Measurements from ENCODE around the gene CCR2. TPM values are rescaled to one million over a fixed set of nuclear protein-coding genes. Genes with fewer than 3 reads are reported as not detected.
A peak's percentile ranks its signal among the peaks of the same experiment; 100 is the strongest.
"Not testable (repeated sequence)": the region's sequence is repeated elsewhere in the genome, so short reads cannot be mapped to it uniquely, and the experiment has no call there.

The CCR2 gene
- total RNA-seq, 2 donors from 2014 or later, result 0.48 to 2.5 TPM

DNA sequence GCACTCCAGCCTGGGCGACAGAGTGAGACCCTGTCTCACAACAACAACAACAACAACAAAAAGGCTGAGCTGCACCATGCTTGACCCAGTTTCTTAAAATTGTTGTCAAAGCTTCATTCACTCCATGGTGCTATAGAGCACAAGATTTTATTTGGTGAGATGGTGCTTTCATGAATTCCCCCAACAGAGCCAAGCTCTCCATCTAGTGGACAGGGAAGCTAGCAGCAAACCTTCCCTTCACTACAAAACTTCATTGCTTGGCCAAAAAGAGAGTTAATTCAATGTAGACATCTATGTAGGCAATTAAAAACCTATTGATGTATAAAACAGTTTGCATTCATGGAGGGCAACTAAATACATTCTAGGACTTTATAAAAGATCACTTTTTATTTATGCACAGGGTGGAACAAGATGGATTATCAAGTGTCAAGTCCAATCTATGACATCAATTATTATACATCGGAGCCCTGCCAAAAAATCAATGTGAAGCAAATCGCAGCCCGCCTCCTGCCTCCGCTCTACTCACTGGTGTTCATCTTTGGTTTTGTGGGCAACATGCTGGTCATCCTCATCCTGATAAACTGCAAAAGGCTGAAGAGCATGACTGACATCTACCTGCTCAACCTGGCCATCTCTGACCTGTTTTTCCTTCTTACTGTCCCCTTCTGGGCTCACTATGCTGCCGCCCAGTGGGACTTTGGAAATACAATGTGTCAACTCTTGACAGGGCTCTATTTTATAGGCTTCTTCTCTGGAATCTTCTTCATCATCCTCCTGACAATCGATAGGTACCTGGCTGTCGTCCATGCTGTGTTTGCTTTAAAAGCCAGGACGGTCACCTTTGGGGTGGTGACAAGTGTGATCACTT is 18.8 kb downstream of the CCR2 start:
- H3K27me3 Mint-ChIP-seq, result no peaks in the 10 kb centered on the region
- DNase-seq (ENCODE audit: low spot score) (no peak), ATAC-seq (no peak)
- no peaks in the 10 kb centered on the region for H3K9me3 Mint-ChIP-seq
- H3K36me3 Mint-ChIP-seq, result peaks cover 12% of the 10 kb centered on the region
- H3K4me3 Mint-ChIP-seq, result peak overlapping the region; percentile 83
- peaks cover 75 to 96% of the 10 kb centered on the region in 2 donors for H3K4me1 Mint-ChIP-seq (ENCODE audit: low read depth in 2 of 2)
- peak overlapping the region; percentile 93 to 94 for H3K27ac Mint-ChIP-seq

DNA sequence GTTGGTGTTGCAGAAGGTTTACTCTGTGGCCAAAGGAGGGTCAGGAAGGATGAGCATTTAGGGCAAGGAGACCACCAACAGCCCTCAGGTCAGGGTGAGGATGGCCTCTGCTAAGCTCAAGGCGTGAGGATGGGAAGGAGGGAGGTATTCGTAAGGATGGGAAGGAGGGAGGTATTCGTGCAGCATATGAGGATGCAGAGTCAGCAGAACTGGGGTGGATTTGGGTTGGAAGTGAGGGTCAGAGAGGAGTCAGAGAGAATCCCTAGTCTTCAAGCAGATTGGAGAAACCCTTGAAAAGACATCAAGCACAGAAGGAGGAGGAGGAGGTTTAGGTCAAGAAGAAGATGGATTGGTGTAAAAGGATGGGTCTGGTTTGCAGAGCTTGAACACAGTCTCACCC is 20.8 kb downstream of the CCR2 start:
- H3K9me3 Mint-ChIP-seq, result no peaks in the 10 kb centered on the region
- peak overlapping the region; percentile 93 to 94 for H3K27ac Mint-ChIP-seq
- peaks cover 18% of the 10 kb centered on the region for H3K36me3 Mint-ChIP-seq
- peaks cover 60 to 83% of the 10 kb centered on the region in 2 donors for H3K4me1 Mint-ChIP-seq (ENCODE audit: low read depth in 2 of 2)
- DNase-seq (ENCODE audit: low spot score) (no peak), ATAC-seq (no peak)
- peak overlapping the region; percentile 87 for H3K4me3 Mint-ChIP-seq
- no peaks in the 10 kb centered on the region for H3K27me3 Mint-ChIP-seq

DNA sequence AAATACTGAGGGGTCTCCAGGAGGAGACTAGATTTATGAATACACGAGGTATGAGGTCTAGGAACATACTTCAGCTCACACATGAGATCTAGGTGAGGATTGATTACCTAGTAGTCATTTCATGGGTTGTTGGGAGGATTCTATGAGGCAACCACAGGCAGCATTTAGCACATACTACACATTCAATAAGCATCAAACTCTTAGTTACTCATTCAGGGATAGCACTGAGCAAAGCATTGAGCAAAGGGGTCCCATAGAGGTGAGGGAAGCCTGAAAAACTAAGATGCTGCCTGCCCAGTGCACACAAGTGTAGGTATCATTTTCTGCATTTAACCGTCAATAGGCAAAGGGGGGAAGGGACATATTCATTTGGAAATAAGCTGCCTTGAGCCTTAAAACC is 21.3 kb downstream of the CCR2 start:
- H3K4me3 Mint-ChIP-seq, result peak overlapping the region; percentile 87
- peaks cover 59 to 82% of the 10 kb centered on the region in 2 donors for H3K4me1 Mint-ChIP-seq (ENCODE audit: low read depth in 2 of 2)
- H3K36me3 Mint-ChIP-seq, result peaks cover 18% of the 10 kb centered on the region
- ATAC-seq (peak; percentile 84 to 90), DNase-seq (ENCODE audit: low spot score) (no peak)
- peak overlapping the region; percentile 93 to 94 for H3K27ac Mint-ChIP-seq
- H3K9me3 Mint-ChIP-seq, result no peaks in the 10 kb centered on the region
- no peaks in the 10 kb centered on the region for H3K27me3 Mint-ChIP-seq

DNA sequence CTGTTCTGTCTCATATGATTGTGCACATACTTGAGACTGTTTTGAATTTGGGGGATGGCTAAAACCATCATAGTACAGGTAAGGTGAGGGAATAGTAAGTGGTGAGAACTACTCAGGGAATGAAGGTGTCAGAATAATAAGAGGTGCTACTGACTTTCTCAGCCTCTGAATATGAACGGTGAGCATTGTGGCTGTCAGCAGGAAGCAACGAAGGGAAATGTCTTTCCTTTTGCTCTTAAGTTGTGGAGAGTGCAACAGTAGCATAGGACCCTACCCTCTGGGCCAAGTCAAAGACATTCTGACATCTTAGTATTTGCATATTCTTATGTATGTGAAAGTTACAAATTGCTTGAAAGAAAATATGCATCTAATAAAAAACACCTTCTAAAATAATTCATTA is 21.9 kb downstream of the CCR2 start:
- Mint-ChIP-seq H3K36me3 (peaks cover 18% of the 10 kb centered on the region), H3K4me3 (peak overlapping the region; percentile 87), H3K27ac (peak overlapping the region; percentile 93 to 94), H3K27me3 (no peaks in the 10 kb centered on the region), H3K9me3 (no peaks in the 10 kb centered on the region), H3K4me1 (ENCODE audit: low read depth in 2 of 2) (peaks cover 62 to 82% of the 10 kb centered on the region in 2 donors)
- DNase-seq (ENCODE audit: low spot score) (no peak), ATAC-seq (peak in 1 of 2 donors; percentile 1)

DNA sequence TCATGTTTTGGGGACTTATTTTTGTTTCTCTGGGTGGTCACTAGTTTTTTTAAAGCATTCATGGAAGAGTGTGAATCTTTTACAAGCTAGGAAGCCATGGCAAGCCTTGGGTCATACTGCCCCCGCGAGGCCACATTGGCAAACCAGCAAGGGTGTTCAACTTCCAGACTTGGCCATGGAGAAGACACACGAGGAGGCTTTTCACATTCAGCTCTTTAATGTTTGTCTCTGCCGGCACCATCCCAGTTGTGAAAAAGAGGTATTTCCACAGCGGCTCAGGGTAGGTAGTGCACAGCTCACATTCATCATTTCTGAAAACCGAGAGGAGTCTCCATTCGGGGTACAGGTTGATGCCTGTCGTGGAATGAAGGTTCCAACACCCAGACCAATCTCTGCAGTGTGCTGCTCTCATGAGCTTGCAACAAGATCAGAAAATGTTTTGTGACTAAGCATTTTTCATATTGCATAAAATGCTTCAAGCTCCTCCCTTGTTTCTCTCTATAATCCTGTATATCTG is 24.6 kb downstream of the CCR2 start:
- Mint-ChIP-seq H3K9me3 (no peaks in the 10 kb centered on the region), H3K4me1 (ENCODE audit: low read depth in 2 of 2) (peaks cover 52 to 67% of the 10 kb centered on the region in 2 donors), H3K27me3 (no peaks in the 10 kb centered on the region), H3K36me3 (peaks cover 11% of the 10 kb centered on the region), H3K27ac (peak overlapping the region; percentile 27 to 34), H3K4me3 (peak overlapping the region; percentile 35)
- DNase-seq (ENCODE audit: low spot score) (no peak), ATAC-seq (no peak)

DNA sequence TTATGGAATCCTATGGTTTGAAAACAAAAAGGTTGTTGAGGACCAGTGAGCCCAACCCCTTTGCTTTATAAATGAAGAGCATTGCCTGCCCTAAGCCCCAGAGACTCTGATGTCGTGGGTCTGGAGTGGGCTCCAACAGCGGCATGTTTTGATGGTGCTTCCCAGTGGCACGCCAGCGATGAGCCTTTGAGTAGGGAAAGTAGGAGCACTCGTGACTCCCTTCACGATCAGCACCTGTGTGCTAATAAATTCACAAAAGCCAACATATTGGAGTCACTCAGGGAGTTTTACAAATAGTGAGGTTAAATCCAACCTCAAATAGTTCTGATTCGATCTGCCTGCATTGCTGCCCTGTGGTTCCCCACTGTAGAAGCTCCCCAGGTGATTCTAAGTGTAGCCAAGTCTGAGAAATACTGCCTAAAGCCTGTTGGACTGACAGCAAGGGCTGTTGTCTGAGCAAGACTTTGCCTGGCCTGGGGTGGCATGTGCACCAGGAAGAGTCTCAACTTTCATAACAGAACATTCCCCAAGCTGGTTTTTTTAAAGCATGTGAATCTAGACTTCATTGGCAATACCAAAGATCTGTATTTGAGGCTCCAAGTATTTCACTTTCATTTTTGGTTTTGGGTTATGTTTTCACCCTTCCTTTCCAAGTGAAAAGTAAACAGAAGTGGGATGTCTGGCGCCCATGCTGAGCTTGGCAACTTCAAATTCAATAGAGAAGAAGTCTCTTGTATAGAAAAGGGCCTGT is 26.7 kb downstream of the CCR2 start:
- no peaks in the 10 kb centered on the region for H3K9me3 Mint-ChIP-seq
- peaks cover 6% of the 10 kb centered on the region for H3K36me3 Mint-ChIP-seq
- peak; percentile 47 to 50 for ATAC-seq
- peaks cover 44 to 58% of the 10 kb centered on the region in 2 donors for H3K4me1 Mint-ChIP-seq (ENCODE audit: low read depth in 2 of 2)
- no peak for DNase-seq (ENCODE audit: low spot score)
- peak overlapping the region; percentile 57 for H3K4me3 Mint-ChIP-seq
- no peaks in the 10 kb centered on the region for H3K27me3 Mint-ChIP-seq
- peak overlapping the region; percentile 21 to 85 for H3K27ac Mint-ChIP-seq

DNA sequence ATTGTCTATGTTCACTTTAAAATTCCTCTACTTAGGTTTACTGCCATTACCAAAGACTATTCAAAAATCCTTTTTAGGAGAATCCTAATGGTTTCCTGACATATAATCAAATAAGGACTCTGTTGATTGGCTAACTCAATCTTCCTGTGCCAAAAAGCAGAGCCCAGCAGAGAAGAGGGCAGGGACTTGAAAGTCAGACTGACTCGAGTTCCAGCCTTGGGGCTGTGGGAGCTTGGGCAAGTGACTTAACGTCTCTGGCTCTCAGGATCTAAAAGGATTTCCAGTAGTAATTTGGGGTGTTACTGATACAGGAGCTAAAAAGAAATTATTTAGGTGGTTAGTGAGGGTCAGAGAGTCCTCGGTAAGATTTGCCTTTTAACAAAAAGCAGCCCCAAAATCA is 27.7 kb downstream of the CCR2 start:
- Mint-ChIP-seq H3K4me1 (ENCODE audit: low read depth in 2 of 2) (peaks cover 43 to 54% of the 10 kb centered on the region in 2 donors), H3K36me3 (peaks cover 6% of the 10 kb centered on the region)

DNA sequence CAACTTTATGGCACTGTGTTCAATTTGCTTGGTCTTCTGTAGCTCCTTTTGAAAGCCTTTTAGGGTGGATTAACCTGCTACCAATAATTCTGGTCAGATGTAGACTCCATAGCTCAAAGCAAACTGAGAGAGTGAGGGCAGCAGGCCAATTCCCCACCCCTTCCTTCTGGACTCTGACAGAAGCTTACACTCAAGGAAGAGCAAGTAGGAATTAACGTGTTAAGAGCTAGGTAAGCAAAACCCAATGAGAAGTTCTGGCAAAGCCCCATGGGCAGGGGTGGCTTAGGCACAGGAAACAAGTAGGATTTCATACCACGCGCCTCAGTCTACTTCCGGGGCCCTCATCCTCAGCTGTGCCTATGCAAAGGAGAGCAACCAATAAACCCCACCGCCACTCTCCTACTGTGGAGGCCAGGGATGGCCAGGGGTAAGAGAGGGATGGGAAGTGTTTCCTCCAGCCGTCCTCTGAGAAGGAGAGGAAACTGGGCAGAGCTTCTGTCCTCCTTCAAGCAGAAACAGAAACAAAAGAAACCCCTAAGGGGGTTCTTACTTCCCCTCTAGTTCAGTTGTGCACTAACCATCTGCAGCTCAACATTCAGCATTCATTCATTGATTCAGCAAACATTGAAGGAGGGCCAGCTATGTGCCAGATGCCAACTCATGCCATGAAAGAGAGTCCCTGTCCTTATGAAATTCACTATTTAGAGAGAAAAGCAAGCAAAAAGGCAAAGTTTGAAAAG is 29.5 kb downstream of the CCR2 start:
- no peak overlapping the region for H3K27ac Mint-ChIP-seq
- H3K27me3 Mint-ChIP-seq, result peaks cover 0 to 3% of the 10 kb centered on the region in 2 donors
- peak overlapping the region; percentile 5 for H3K4me3 Mint-ChIP-seq
- no peaks in the 10 kb centered on the region for H3K9me3 Mint-ChIP-seq
- peaks cover 2% of the 10 kb centered on the region for H3K36me3 Mint-ChIP-seq
- DNase-seq (ENCODE audit: low spot score), result no peak
- peak in 1 of 2 donors; percentile 48 for ATAC-seq
- peaks cover 34 to 42% of the 10 kb centered on the region in 2 donors for H3K4me1 Mint-ChIP-seq (ENCODE audit: low read depth in 2 of 2)

More for the DNA sequence above, 27.7 kb downstream of the CCR2 start:
- Mint-ChIP-seq H3K27me3 (peaks cover 0 to 3% of the 10 kb centered on the region in 2 donors), H3K27ac (no peak overlapping the region), H3K9me3 (no peaks in the 10 kb centered on the region), H3K4me3 (no peak overlapping the region)
- DNase-seq (ENCODE audit: low spot score), result no peak
- no peak for ATAC-seq

DNA sequence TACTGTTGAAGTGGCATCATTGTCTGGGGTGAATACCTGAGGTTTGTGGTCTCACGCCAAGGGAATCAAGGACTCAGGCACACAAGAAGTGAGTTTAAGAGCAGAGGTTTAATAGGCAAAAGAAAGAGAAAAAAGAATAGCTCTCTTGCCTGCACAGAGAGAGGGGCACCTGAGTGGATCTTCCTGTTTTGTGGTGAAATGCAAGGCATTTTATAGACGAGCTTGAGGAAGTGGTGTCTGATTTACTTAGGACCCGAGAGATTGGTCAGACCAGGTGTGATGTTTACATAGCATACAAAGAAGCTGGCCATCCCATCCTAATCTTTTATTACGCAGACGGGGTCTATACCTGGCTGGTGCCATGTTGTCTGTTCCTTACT is 30.0 kb downstream of the CCR2 start:
- H3K27ac Mint-ChIP-seq, result no peak overlapping the region
- no peak for DNase-seq (ENCODE audit: low spot score)
- no peaks in the 10 kb centered on the region for H3K36me3 Mint-ChIP-seq
- ATAC-seq, result no peak
- H3K27me3 Mint-ChIP-seq, result peaks cover 0 to 3% of the 10 kb centered on the region in 2 donors
- H3K4me1 Mint-ChIP-seq (ENCODE audit: low read depth in 2 of 2), result peaks cover 33 to 39% of the 10 kb centered on the region in 2 donors
- no peaks in the 10 kb centered on the region for H3K9me3 Mint-ChIP-seq
- H3K4me3 Mint-ChIP-seq, result peak overlapping the region; percentile 5

DNA sequence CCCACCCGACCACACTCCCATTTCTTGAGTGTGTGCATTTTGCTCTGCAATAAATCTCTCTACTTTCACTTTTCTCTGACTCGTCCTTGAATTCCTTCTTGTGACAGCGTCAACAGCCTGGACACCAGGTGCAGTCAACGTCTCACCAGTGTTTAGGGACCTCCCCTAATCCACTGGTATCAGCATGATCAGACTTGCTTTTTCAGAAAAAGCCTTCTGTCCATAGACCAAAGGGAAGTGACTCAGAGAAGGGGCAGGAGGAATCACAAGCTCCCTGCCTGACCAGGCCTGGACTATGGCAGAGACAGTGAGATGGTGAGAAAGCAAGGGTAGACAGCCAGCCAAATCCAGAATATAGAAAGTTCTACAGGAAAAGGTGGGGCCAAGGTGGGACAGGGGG is 32.3 kb downstream of the CCR2 start:
- Mint-ChIP-seq H3K27ac (peak overlapping the region in 1 of 2 donors; percentile 32), H3K9me3 (no peaks in the 10 kb centered on the region)
- no peak for ATAC-seq

DNA sequence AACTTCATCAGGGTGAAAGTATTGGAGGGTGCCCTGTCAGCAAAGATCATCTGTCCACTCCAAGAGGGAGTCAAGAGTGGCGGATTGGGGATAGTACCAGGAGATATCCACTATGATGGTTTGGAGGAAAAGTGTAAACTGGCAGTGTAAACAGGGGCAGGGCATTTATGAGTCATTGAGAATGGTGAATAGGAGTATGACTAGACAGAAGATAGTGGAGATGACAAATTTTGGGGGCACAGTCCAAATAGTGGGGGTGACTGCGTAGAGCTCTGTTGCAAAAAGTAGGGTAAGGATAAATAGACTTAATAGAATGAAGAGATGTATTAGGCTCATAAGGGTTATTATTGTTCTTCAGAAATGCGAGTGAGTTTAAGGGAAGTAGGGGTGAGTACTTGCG is 34.9 kb downstream of the CCR2 start:
- not testable (repeated sequence) for DNase-seq (ENCODE audit: low spot score); H3K4me3 Mint-ChIP-seq; H3K36me3 Mint-ChIP-seq; H3K9me3 Mint-ChIP-seq; H3K27me3 Mint-ChIP-seq; H3K27ac Mint-ChIP-seq; ATAC-seq
- peaks cover 12 to 14% of the 10 kb centered on the region in 2 donors for H3K4me1 Mint-ChIP-seq (ENCODE audit: low read depth in 2 of 2)

More for the DNA sequence above, 32.3 kb downstream of the CCR2 start:
- Mint-ChIP-seq H3K36me3 (no peaks in the 10 kb centered on the region), H3K4me3 (peak overlapping the region; percentile 15), H3K27me3 (peaks cover 0 to 3% of the 10 kb centered on the region in 2 donors), H3K4me1 (ENCODE audit: low read depth in 2 of 2) (peaks cover 20 to 25% of the 10 kb centered on the region in 2 donors)
- no peak for DNase-seq (ENCODE audit: low spot score)

DNA sequence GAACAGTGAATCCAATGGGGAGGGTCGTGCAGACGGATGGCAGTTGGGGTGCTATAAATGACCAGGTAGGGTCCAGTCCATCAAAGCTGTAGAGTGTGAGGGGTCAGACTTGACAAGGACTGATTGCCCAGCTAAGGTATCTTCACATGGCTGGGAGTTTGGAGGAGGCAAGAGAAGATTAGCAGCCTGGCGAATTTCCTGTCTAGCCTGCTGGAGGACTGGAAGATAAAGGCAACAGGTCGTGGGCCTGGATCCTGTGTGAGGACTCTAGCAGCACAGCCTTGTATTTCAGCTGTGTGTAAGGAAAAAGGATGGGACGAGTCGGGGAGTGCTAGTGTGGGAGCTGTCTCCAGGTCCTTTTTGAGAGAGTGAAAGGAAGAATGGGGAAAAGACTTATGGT is 35.4 kb downstream of the CCR2 start:
- no peak for DNase-seq (ENCODE audit: low spot score)

DNA sequence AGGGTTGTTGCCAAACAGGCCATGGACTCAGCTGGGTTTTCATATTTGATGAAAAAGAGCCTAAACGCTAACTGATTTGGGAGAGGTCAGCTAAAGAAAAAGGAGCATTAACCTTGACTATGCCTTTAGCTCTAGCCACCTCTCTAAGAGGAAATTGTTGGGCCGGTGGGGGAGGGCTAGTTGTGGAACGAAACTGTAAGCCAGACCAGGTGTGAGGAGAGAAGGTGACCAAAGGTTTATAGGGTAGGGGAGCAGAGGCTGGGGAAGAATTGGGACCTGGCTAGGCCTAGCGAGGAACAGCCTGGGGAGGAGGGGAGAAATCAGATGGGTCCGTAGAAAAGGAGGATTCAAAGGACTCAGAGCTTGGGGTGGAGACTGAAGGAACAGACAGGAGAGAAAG is 37.6 kb downstream of the CCR2 start:
- H3K27me3 Mint-ChIP-seq; DNase-seq (ENCODE audit: low spot score); H3K36me3 Mint-ChIP-seq; H3K27ac Mint-ChIP-seq; H3K9me3 Mint-ChIP-seq; H3K4me3 Mint-ChIP-seq; ATAC-seq: not testable (repeated sequence)
- peaks cover 1 to 15% of the 10 kb centered on the region in 2 donors for H3K4me1 Mint-ChIP-seq (ENCODE audit: low read depth in 2 of 2)

More for the DNA sequence above, 35.4 kb downstream of the CCR2 start:
- no peak for ATAC-seq
- no peak overlapping the region for H3K27ac Mint-ChIP-seq
- H3K27me3 Mint-ChIP-seq, result peaks cover 0 to 4% of the 10 kb centered on the region in 2 donors
- H3K4me3 Mint-ChIP-seq, result no peak overlapping the region
- H3K36me3 Mint-ChIP-seq, result no peaks in the 10 kb centered on the region
- H3K9me3 Mint-ChIP-seq, result no peaks in the 10 kb centered on the region
- H3K4me1 Mint-ChIP-seq (ENCODE audit: low read depth in 2 of 2), result peaks cover 11% of the 10 kb centered on the region in 2 donors
